K562 (cell line): ENCODE results near the gene DCAF8. TPM values are rescaled to one million over a fixed set of nuclear protein-coding genes. Genes with fewer than 3 reads are reported as not detected.

ENCODE experiments used
- ATAC-seq: fragments of 200-7000 bp; cut with Tn5 transposase; 3 replicates; pipeline ENCODE4 v1.9.1; 2020; ENCODE audit warnings: moderate library complexity
- BruUV-seq: library from RNA; stranded (reverse); fragments of 400-500 nt; replicated peaks from 2 replicates; lab custom pipeline; 2021; lab: Mats Ljungman, UMichigan
- CTCF ChIA-PET: fragments of 300-600 bp; formaldehyde crosslinking; extraction: SDS; loops from one replicate; lab custom pipeline; 2021; ENCODE audit warnings: low intra/inter-chr PET ratio; lab: Yijun Ruan, JAX
- POLR2A ChIA-PET: fragments of 300-600, 350-650 bp; sonication (Branson Sonifier 250); formaldehyde crosslinking; extraction: SDS; loops from one replicate; lab custom pipeline; 2021; ENCODE audit warnings: antibody characterized with exemption, inconsistent platforms; lab: Yijun Ruan, JAX
- DNase-seq, 4 experiments: peaks; one replicate each; pipeline versions ENCODE4 v3.0.0 to v3.0.0-alpha.2; 2011 to 2018; ENCODE audit warnings: low spot score in 3 of 4, mixed read lengths in 3 of 4; ENCODE audit errors: extremely low read depth in 1 of 4
- FAIRE-seq: peaks from 2 replicates; lab custom pipeline; 2011; peaks lifted over from hg19 to GRCh38; lab: Jason Lieb, UNC
- H2AFZ ChIP-seq: 2 replicates; pipeline ENCODE4 v1.6.0; 2011; ENCODE audit warnings: low read depth, low read length, control low read depth, inconsistent platforms
- H3K27ac ChIP-seq: fragments of 200-600 bp; 3 replicates; pipeline ENCODE4 v1.8.0; 2011; ENCODE audit warnings: low read depth, mild to moderate bottlenecking, control low read depth, inconsistent platforms, low read length, moderate library complexity, mixed read lengths; ENCODE audit errors: extremely low read depth
- H3K27me3 ChIP-seq, 2 experiments: fragments of 300-600 bp in 1 of 2; 2 replicates in 1 of 2; 3 replicates in 1 of 2; pipeline versions ENCODE4 v1.6.0 to v1.8.0; 2011; ENCODE audit warnings: inconsistent platforms in 2 of 2, low read length in 2 of 2, mild to moderate bottlenecking in 1 of 2, mixed read lengths in 1 of 2, moderate library complexity in 1 of 2; ENCODE audit not compliant: control insufficient read depth in 2 of 2, insufficient read depth in 2 of 2
- H3K36me3 ChIP-seq: fragments of 300-600 bp; 3 replicates; pipeline ENCODE4 v1.8.0; 2011; ENCODE audit warnings: mild to moderate bottlenecking, low read length, inconsistent platforms; ENCODE audit not compliant: control insufficient read depth, insufficient read depth
- H3K4me1 ChIP-seq, 2 experiments: fragments of 200-600 bp in 1 of 2; replicated peaks in 1 of 2; 2 replicates in 1 of 2; 3 replicates in 1 of 2; pipeline versions ENCODE4 v1.5.1 to v1.8.0; 2011; ENCODE audit warnings: inconsistent platforms in 2 of 2, low read length in 2 of 2, mild to moderate bottlenecking in 1 of 2, mixed read lengths in 1 of 2, moderate library complexity in 1 of 2; ENCODE audit not compliant: control insufficient read depth in 2 of 2, insufficient read depth in 2 of 2
- H3K4me2 ChIP-seq: 2 replicates; pipeline ENCODE4 v1.6.1; 2011; ENCODE audit warnings: low read length, control low read depth, inconsistent platforms, mixed read lengths; ENCODE audit not compliant: insufficient read depth
- H3K4me3 ChIP-seq: fragments of 200-600 bp; sonication (generic), shearing (Covaris generic); 2 replicates; pipeline ENCODE4 v1.5.1; 2016; ENCODE audit warnings: control low read depth, inconsistent platforms
- H3K79me2 ChIP-seq: fragments of 200-600 bp; 3 replicates; pipeline ENCODE4 v1.8.0; 2011; ENCODE audit warnings: low read length, inconsistent platforms; ENCODE audit not compliant: control insufficient read depth, insufficient read depth
- H3K9ac ChIP-seq, 2 experiments: 2 replicates each; pipeline versions ENCODE4 v1.6.0 to v1.6.1; 2011; ENCODE audit warnings: low read depth in 2 of 2, low read length in 2 of 2, control low read depth in 1 of 2, inconsistent platforms in 1 of 2, mild to moderate bottlenecking in 1 of 2, mixed read lengths in 1 of 2; ENCODE audit not compliant: insufficient read depth in 1 of 2
- H3K9me1 ChIP-seq: one replicate; pipeline ENCODE4 v1.6.0; 2011; ENCODE audit warnings: inconsistent platforms, mild to moderate bottlenecking, low read length, moderate library complexity; ENCODE audit not compliant: control insufficient read depth, insufficient read depth
- H3K9me3 ChIP-seq: replicated peaks from 2 replicates; pipeline ENCODE4 v1.5.1; 2011; ENCODE audit warnings: low read depth, low read length, inconsistent platforms; ENCODE audit not compliant: control insufficient read depth, insufficient read depth
- H4K20me1 ChIP-seq: replicated peaks from 2 replicates; pipeline ENCODE4 v1.6.1; 2011; ENCODE audit warnings: low read length, inconsistent platforms, mixed read lengths; ENCODE audit not compliant: control insufficient read depth, insufficient read depth
- ETV6 ChIP-seq, 3 experiments: fragments of 150-350 bp in 1 of 3; sonication (generic) in 1 of 3; formaldehyde crosslinking in 1 of 3; IDR thresholded peaks; 2 replicates each; pipeline versions ENCODE4 v1.6.1 to v1.8.0; 2014 to 2022; ENCODE audit warnings: borderline replicate concordance in 2 of 3, low read depth in 2 of 3, antibody characterized with exemption in 1 of 3, low read length in 1 of 3, mild to moderate bottlenecking in 1 of 3, missing genetic modification reagents in 1 of 3
- KLF1 ChIP-seq: fragments of 450-650 bp; IDR thresholded peaks from 2 replicates; pipeline ENCODE4 v1.6.1; 2016; ENCODE audit warnings: missing genetic modification characterization, missing compliant biosample characterization
- KLF13 ChIP-seq: fragments of 450-650 bp; IDR thresholded peaks from 2 replicates; pipeline ENCODE4 v1.6.1; 2016; ENCODE audit warnings: missing genetic modification characterization, low read depth, mild to moderate bottlenecking, missing compliant biosample characterization, moderate library complexity, borderline replicate concordance
- MAZ ChIP-seq, 2 experiments: fragments of 450-650 bp in 1 of 2; sonication (generic) in 1 of 2; formaldehyde crosslinking; IDR thresholded peaks in 1 of 2; conservative IDR thresholded peaks in 1 of 2; 2 replicates each; pipeline versions ENCODE4 v1.4.0 to v1.5.0; 2020; ENCODE audit warnings: mild to moderate bottlenecking in 1 of 2, missing genetic modification reagents in 1 of 2
- MYC ChIP-seq, 2 experiments: fragments of 250-450 bp in 1 of 2; sonication (Bioruptor Pico) in 1 of 2; IDR thresholded peaks; 2 replicates each; pipeline versions ENCODE4 v1.5.1 to v1.6.1; 2012 to 2021; ENCODE audit warnings: low read depth in 2 of 2, borderline replicate concordance in 1 of 2, improper control_type of control experiment in 1 of 2, low read length in 1 of 2, mild to moderate bottlenecking in 1 of 2, moderate library complexity in 1 of 2
- PHF21A ChIP-seq: fragments of 450-650 bp; IDR thresholded peaks from 2 replicates; pipeline ENCODE4 v1.6.1; 2017; ENCODE audit warnings: low read depth, borderline replicate concordance
- TEAD2 ChIP-seq: fragments of 450-650 bp; IDR thresholded peaks from 2 replicates; pipeline ENCODE4 v1.6.1; 2016; ENCODE audit warnings: missing genetic modification characterization, control low read depth, missing compliant biosample characterization
- THRAP3 ChIP-seq: fragments of 450-650 bp; IDR thresholded peaks from 2 replicates; pipeline ENCODE4 v1.6.1; 2016; ENCODE audit warnings: mild to moderate bottlenecking, inconsistent platforms, borderline replicate concordance
- XRCC3 ChIP-seq: fragments of 450-650 bp; IDR thresholded peaks from 2 replicates; pipeline ENCODE4 v1.6.1; 2017; ENCODE audit warnings: mild to moderate bottlenecking, moderate library complexity
- ZBED1 ChIP-seq: IDR thresholded peaks from 2 replicates; pipeline ENCODE4 v1.6.1; 2014
- ZNF274 ChIP-seq: IDR thresholded peaks from 2 replicates; pipeline ENCODE4 v1.6.1; 2011; ENCODE audit warnings: low read depth, mild to moderate bottlenecking, low read length, moderate library complexity, borderline replicate concordance
- ZNF561 ChIP-seq: fragments of 450-650 bp; formaldehyde crosslinking; conservative IDR thresholded peaks from 2 replicates; pipeline ENCODE4 v1.4.0; 2020; ENCODE audit warnings: mild to moderate bottlenecking, moderate library complexity
- WGBS: fragments of 100-300 bp; shearing (Covaris generic); methylation state at CpG from one replicate; pipeline ENCODE4 v1.1.6; 2016; ENCODE audit warnings: low coverage, mixed read lengths; ENCODE audit not compliant: insufficient coverage; ENCODE audit errors: missing lambda C conversion rate; 5-methylcytosine and 5-hydroxymethylcytosine counted together
- in situ Hi-C: fragments of 300-500 bp; cut with MboI; formaldehyde crosslinking; loops from 4 replicates; pipeline ENCODE4 v1.15.0; 2018; ENCODE audit warnings: inconsistent platforms, mixed read lengths
- intact Hi-C: fragments of 100-400 bp; cut with micrococcal nuclease; formaldehyde crosslinking; loops from 2 replicates; pipeline ENCODE4 v1.14.2; 2022
- polyA plus RNA-seq, 8 experiments: library from polyadenylated mRNA; depleted of rRNA in 4 of 8; stranded (reverse) in 5 of 8; unstranded in 3 of 8; fragments of >200 nt; fragmentation: Nextera tagmentation in 2 of 8; fragmentation: Illumina TruSeq in 1 of 8; extraction: Ambion mirVana in 2 of 8; extraction: Trizol in 1 of 8; gene quantifications; 2 replicates each; pipeline versions ENCODE4 v1.2.1 to v1.2.3, GENCODE V29; 2011 to 2014; ENCODE audit warnings: inconsistent platforms in 1 of 8, missing spikeins in 1 of 8
- total RNA-seq, 7 experiments: library from RNA; depleted of rRNA in 6 of 7; stranded (reverse); fragments of >200 nt in 6 of 7; fragmentation: Illumina TruSeq in 2 of 7; extraction: Trizol in 2 of 7; gene quantifications; 2 replicates each; pipeline versions ENCODE4 v1.2.1 to v1.2.3, GENCODE V29; 2011 to 2021; ENCODE audit warnings: low replicate concordance in 1 of 7
- TF ChIP-seq, protein P1 (sequence below): fragments of 450-650 bp; IDR thresholded peaks from 2 replicates; pipeline ENCODE4 v1.6.1; 2017; ENCODE audit warnings: mild to moderate bottlenecking, moderate library complexity
- TF ChIP-seq, protein P2 (sequence below): fragments of 450-650 bp; IDR thresholded peaks from 2 replicates; pipeline ENCODE4 v1.6.1; 2016; ENCODE audit warnings: borderline replicate concordance
- TF ChIP-seq, protein P3 (sequence below): IDR thresholded peaks from 2 replicates; pipeline ENCODE4 v1.6.1; 2012; ENCODE audit warnings: low read depth, low read length, improper control_type of control experiment, borderline replicate concordance

DCAF8 gene
- total and polyA plus RNA-seq, 9 of the 15 experiments (the other 6 are each of a cell fraction or from before 2014, with no cell fraction given): 11.6 to 149 (median 81.3) TPM

DNA sequence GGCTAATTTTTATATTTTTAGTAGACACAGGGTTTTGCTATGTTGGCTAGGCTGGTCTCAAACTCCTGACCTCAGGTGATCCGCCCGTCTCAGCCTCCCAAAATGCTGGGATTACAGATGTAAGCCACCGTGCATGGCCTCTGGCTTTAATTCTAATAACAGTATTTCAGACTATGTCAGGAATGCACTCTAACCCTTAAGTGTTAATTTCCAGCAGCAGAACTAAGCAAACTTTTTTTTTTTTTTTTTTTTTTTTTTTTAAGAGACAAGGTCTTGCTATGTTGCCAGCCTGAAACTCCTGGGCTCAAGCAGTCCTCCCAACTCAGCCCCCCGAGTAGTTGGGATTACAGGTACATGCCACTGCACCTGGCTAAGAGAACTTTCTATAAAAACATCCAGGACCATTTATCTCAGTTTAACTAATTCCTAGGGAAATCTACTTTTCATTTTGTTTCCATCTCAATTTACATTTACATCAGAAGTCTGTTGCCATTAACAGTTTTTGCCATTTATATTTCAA, 6.5 kb downstream of the DCAF8 start:
- Histone ChIP-seq H3K9me3 (no peaks in the 10 kb centered on the region), H3K27me3 (no peaks in the 10 kb centered on the region), H4K20me1 (no peaks in the 10 kb centered on the region), H3K4me1 (peaks cover 0 to 12% of the 10 kb centered on the region in 2 experiments; a peak in 2 of 5 replicates), H3K4me3 (no peak overlapping the region), H3K4me2 (no peak overlapping the region), H3K36me3 (peaks cover 49% of the 10 kb centered on the region), H3K79me2 (peaks cover 67% of the 10 kb centered on the region), H2AFZ (no peak overlapping the region), H3K27ac (no peak overlapping the region), H3K9me1 (no peaks in the 10 kb centered on the region), H3K9ac (no peak overlapping the region)
- ChIA-PET POLR2A (interaction anchor here (1.2 kb wide), 1 partner anchor 44 kb away, joined by 3 read pairs; no protein-coding TSS in a partner anchor), CTCF (no interaction called here)
- in situ Hi-C loops (no loop called here), intact Hi-C loops (no loop called here)
- FAIRE-seq (no peak), ATAC-seq (no peak), DNase-seq (no peak)
- BruUV-seq: no TSS peak
- 95% methylated on average over 4 of the region's 4 CpGs for WGBS
- TF ChIP-seq KLF1 (tag) (no peak), ZNF561 (no peak), ZNF274 (no peak), TEAD2 (tag) (no peak), ETV6 (IDR thresholded peaks at IDR 0.05; ENCODE audit: borderline replicate concordance in 1 of 2, low read depth in 2 of 2, low read length in 1 of 2) (no peak), ETV6 (CRISPR knock-in tag; IDR thresholded peaks at IDR 0.05; ENCODE audit: borderline replicate concordance) (no peak), ZBED1 (no peak), XRCC3 (no peak), MYC (IDR thresholded peaks at IDR 0.05; ENCODE audit: low read depth, low read length) (no peak), MYC (CRISPR knock-in tag; IDR thresholded peaks at IDR 0.05; ENCODE audit: borderline replicate concordance, low read depth) (no peak), PHF21A (no peak), THRAP3 (no peak), KLF13 (no peak), MAZ (CRISPR knock-in tag; conservative IDR thresholded peaks at IDR 0.05 in 1 of 2, IDR thresholded peaks at IDR 0.05 in 1 of 2) (no peak)
- TF ChIP-seq, protein P1, sequence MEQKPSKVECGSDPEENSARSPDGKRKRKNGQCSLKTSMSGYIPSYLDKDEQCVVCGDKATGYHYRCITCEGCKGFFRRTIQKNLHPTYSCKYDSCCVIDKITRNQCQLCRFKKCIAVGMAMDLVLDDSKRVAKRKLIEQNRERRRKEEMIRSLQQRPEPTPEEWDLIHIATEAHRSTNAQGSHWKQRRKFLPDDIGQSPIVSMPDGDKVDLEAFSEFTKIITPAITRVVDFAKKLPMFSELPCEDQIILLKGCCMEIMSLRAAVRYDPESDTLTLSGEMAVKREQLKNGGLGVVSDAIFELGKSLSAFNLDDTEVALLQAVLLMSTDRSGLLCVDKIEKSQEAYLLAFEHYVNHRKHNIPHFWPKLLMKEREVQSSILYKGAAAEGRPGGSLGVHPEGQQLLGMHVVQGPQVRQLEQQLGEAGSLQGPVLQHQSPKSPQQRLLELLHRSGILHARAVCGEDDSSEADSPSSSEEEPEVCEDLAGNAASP: no peak
- TF ChIP-seq, protein P2, sequence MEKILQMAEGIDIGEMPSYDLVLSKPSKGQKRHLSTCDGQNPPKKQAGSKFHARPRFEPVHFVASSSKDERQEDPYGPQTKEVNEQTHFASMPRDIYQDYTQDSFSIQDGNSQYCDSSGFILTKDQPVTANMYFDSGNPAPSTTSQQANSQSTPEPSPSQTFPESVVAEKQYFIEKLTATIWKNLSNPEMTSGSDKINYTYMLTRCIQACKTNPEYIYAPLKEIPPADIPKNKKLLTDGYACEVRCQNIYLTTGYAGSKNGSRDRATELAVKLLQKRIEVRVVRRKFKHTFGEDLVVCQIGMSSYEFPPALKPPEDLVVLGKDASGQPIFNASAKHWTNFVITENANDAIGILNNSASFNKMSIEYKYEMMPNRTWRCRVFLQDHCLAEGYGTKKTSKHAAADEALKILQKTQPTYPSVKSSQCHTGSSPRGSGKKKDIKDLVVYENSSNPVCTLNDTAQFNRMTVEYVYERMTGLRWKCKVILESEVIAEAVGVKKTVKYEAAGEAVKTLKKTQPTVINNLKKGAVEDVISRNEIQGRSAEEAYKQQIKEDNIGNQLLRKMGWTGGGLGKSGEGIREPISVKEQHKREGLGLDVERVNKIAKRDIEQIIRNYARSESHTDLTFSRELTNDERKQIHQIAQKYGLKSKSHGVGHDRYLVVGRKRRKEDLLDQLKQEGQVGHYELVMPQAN: no peak
- TF ChIP-seq, protein P3, sequence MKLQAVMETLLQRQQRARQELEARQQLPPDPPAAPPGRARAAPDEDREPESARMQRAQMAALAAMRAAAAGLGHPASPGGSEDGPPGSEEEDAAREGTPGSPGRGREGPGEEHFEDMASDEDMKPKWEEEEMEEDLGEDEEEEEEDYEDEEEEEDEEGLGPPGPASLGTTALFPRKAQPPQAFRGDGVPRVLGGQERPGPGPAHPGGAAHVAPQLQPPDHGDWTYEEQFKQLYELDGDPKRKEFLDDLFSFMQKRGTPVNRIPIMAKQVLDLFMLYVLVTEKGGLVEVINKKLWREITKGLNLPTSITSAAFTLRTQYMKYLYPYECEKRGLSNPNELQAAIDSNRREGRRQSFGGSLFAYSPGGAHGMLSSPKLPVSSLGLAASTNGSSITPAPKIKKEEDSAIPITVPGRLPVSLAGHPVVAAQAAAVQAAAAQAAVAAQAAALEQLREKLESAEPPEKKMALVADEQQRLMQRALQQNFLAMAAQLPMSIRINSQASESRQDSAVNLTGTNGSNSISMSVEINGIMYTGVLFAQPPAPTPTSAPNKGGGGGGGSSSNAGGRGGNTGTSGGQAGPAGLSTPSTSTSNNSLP: no peak
